HepG2 (cell line): ENCODE measurements around the gene MAP7D3. TPM values are rescaled to one million over a fixed set of nuclear protein-coding genes. Genes with fewer than 3 reads are reported as not detected.
A peak's percentile ranks its signal among the peaks of the same experiment; 100 is the strongest.

Experiments
- ATAC-seq: fragments of 200-7000 bp; cut with Tn5 transposase; 3 replicates; pipeline ENCODE4 v1.9.1; 2020; ENCODE audit warnings: mild to moderate bottlenecking, moderate library complexity
- BruUV-seq: library from RNA; stranded (reverse); fragments of 400-500 nt; replicated peaks from 2 replicates; lab custom pipeline; 2021; lab: Mats Ljungman, UMichigan
- CTCF ChIA-PET: fragments of 300-600 bp; formaldehyde crosslinking; extraction: SDS; loops from one replicate; lab custom pipeline; 2021; ENCODE audit warnings: low total read pairs, inconsistent platforms, low intra/inter-chr PET ratio; lab: Yijun Ruan, JAX
- POLR2A ChIA-PET: fragments of 350-600 bp; sonication (Branson Sonifier 250); formaldehyde crosslinking; loops from one replicate; lab custom pipeline; 2020; ENCODE audit warnings: antibody characterized with exemption, inconsistent platforms; lab: Yijun Ruan, JAX
- DNase-seq: peaks from one replicate; pipeline ENCODE4 v3.0.0-alpha.2; 2015; ENCODE audit warnings: low spot score
- FAIRE-seq: peaks from 3 replicates; lab custom pipeline; 2011; peaks lifted over from hg19 to GRCh38; lab: Jason Lieb, UNC
- H2AFZ ChIP-seq: one replicate; pipeline ENCODE4 v1.6.1; 2011; ENCODE audit warnings: low read length, inconsistent platforms
- H3K27ac ChIP-seq: fragments of 300-600 bp; 3 replicates; pipeline ENCODE4 v1.8.0; 2011; ENCODE audit warnings: mixed run types, mild to moderate bottlenecking, mixed read lengths, low read length, inconsistent platforms; ENCODE audit not compliant: insufficient read depth; ENCODE audit errors: extremely low read length
- H3K27me3 ChIP-seq, 2 experiments: fragments of 200-600 bp in 1 of 2; 2 replicates in 1 of 2; 3 replicates in 1 of 2; pipeline versions ENCODE4 v1.6.0 to v1.8.0; 2011; ENCODE audit warnings: low read length in 2 of 2, mild to moderate bottlenecking in 2 of 2, moderate library complexity in 2 of 2, inconsistent platforms in 1 of 2; ENCODE audit not compliant: insufficient read depth in 2 of 2, control insufficient read depth in 1 of 2
- H3K36me3 ChIP-seq, 2 experiments: fragments of 200-600 bp in 1 of 2; replicated peaks in 1 of 2; 2 replicates in 1 of 2; 3 replicates in 1 of 2; pipeline versions ENCODE4 v1.5.1 to v1.8.0; 2011; ENCODE audit warnings: low read length in 2 of 2, inconsistent platforms in 1 of 2; ENCODE audit not compliant: insufficient read depth in 2 of 2, control insufficient read depth in 1 of 2
- H3K4me1 ChIP-seq: 2 replicates; pipeline ENCODE4 v1.5.1; 2012; ENCODE audit warnings: low read length, inconsistent platforms; ENCODE audit not compliant: insufficient read depth
- H3K4me2 ChIP-seq: 2 replicates; pipeline ENCODE4 v1.6.0; 2011; ENCODE audit warnings: low read depth, low read length, inconsistent platforms
- H3K4me3 ChIP-seq, 3 experiments: fragments of 200-600 bp in 1 of 3; sonication (generic), shearing (Covaris generic) in 1 of 3; replicated peaks in 1 of 3; 2 replicates each; pipeline ENCODE4 v1.5.1; 2011 to 2016; ENCODE audit warnings: low read length in 3 of 3, inconsistent platforms in 2 of 3, low read depth in 2 of 3, mild to moderate bottlenecking in 2 of 3, control low read depth in 1 of 3, mixed read lengths in 1 of 3; ENCODE audit not compliant: insufficient read depth in 1 of 3
- H3K79me2 ChIP-seq: one replicate; pipeline ENCODE4 v1.6.1; 2011; ENCODE audit warnings: low read length, inconsistent platforms; ENCODE audit not compliant: insufficient read depth
- H3K9ac ChIP-seq: 2 replicates; pipeline ENCODE4 v1.6.0; 2011; ENCODE audit warnings: mild to moderate bottlenecking, low read depth, low read length, inconsistent platforms; ENCODE audit not compliant: insufficient read depth
- H3K9me3 ChIP-seq: 2 replicates; pipeline ENCODE4 v1.5.1; 2012; ENCODE audit warnings: mild to moderate bottlenecking, low read length
- H4K20me1 ChIP-seq: 2 replicates; pipeline ENCODE4 v1.6.0; 2011; ENCODE audit warnings: inconsistent platforms, mild to moderate bottlenecking, low read length, moderate library complexity; ENCODE audit not compliant: insufficient read depth
- ARNTL ChIP-seq: sonication (generic); formaldehyde crosslinking; IDR thresholded peaks from 2 replicates; pipeline ENCODE4 v1.4.0; 2020; ENCODE audit warnings: mild to moderate bottlenecking, missing genetic modification reagents
- SRSF9 ChIP-seq: fragments of 200-400 bp; formaldehyde crosslinking; IDR thresholded peaks from 2 replicates; pipeline ENCODE4 v1.6.1; 2018; ENCODE audit warnings: borderline replicate concordance, mild to moderate bottlenecking, low read depth, low read length; ENCODE audit not compliant: insufficient read depth, poor library complexity, severe bottlenecking
- STAG1 ChIP-seq: sonication (generic); formaldehyde crosslinking; IDR thresholded peaks from 2 replicates; pipeline ENCODE4 v1.4.0; 2020; ENCODE audit warnings: missing genetic modification reagents
- TMF1 ChIP-seq: sonication (generic); formaldehyde crosslinking; IDR thresholded peaks from 2 replicates; pipeline ENCODE4 v1.8.1; 2022; ENCODE audit warnings: low read depth, missing genetic modification reagents
- ZBTB21 ChIP-seq: sonication (generic); formaldehyde crosslinking; IDR thresholded peaks from 2 replicates; pipeline ENCODE4 v1.4.0; 2020; ENCODE audit warnings: missing genetic modification reagents
- ZNF878 ChIP-seq: sonication (generic); formaldehyde crosslinking; IDR thresholded peaks from 2 replicates; pipeline ENCODE4 v1.8.1; 2023; ENCODE audit warnings: mild to moderate bottlenecking, missing genetic modification reagents, moderate library complexity
- WGBS: methylation state at CpG from one replicate; pipeline ENCODE4 v1.1.6; 2017; ENCODE audit warnings: low lambda C conversion rate; 5-methylcytosine and 5-hydroxymethylcytosine counted together
- in situ Hi-C: cut with HindIII; loops from 2 replicates; pipeline ENCODE4 v1.10.0; 2017; ENCODE audit warnings: low pct_unique_long_range_greater_than_20kb; ENCODE audit not compliant: extremely low pct_ligation_motif_present
- intact Hi-C: fragments of 100-400 bp; cut with micrococcal nuclease; formaldehyde crosslinking; loops from one replicate; pipeline ENCODE4 v1.10.0; 2022; ENCODE audit not compliant: unreplicated experiment
- polyA plus RNA-seq, 8 experiments: library from polyadenylated mRNA; depleted of rRNA in 3 of 8; stranded (reverse) in 7 of 8; unstranded in 1 of 8; fragments of >200 nt; fragmentation: Illumina TruSeq in 4 of 8; extraction: Trizol in 4 of 8; gene quantifications; 2 replicates each; pipeline versions ENCODE4 v1.2.1 to v1.2.3, GENCODE V29; 2011 to 2016; ENCODE audit warnings: low read depth in 4 of 8, missing spikeins in 1 of 8, mixed read lengths in 1 of 8; ENCODE audit not compliant: insufficient read depth in 1 of 8
- total RNA-seq, 5 experiments: library from RNA; depleted of rRNA; stranded (reverse); fragments of >200 nt; fragmentation: Illumina TruSeq; extraction: Trizol; gene quantifications; 2 replicates each; pipeline ENCODE4 v1.2.3, GENCODE V29; 2016; ENCODE audit warnings: low read depth in 1 of 5
- TF ChIP-seq, protein P1 (sequence below): sonication (generic); formaldehyde crosslinking; IDR thresholded peaks from 2 replicates; pipeline ENCODE4 v1.4.0; 2020; ENCODE audit warnings: missing genetic modification reagents, borderline replicate concordance
- TF ChIP-seq, protein P2 (sequence below): sonication (generic); formaldehyde crosslinking; IDR thresholded peaks from 2 replicates; pipeline ENCODE4 v1.5.0; 2020; ENCODE audit warnings: mild to moderate bottlenecking, missing genetic modification reagents, moderate library complexity

MAP7D3 gene
- total and polyA plus RNA-seq, 2 of the 13 experiments (the other 11 are each of a cell fraction or from before 2014, with no cell fraction given): not detected

DNA sequence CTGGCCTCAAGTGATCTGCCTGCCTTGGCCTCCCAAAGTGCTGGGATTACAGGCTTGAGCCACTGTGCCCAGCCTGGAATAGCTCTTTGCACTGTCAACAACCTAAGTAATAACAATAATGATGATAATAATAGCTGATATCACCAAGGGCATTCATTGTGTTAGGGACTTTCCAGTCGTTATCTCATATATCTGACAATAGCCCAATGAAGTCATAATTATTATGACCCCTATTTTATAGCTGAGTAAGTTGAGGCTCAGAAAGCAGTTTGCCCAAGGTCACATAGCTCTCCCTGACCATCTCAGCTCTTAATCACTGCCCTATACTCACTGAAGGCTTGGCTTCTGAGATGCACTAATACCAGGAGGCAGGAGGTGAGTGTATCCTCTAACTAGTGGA lies 18.7 kb upstream of the MAP7D3 start:
- no peak overlapping the region for H3K9ac ChIP-seq
- no peak overlapping the region for H3K27ac ChIP-seq
- BruUV-seq: no TSS peak
- H3K36me3 ChIP-seq: no peaks in the 10 kb centered on the region
- no peaks in the 10 kb centered on the region for H3K27me3 ChIP-seq
- H2AFZ ChIP-seq: no peak overlapping the region
- DNase-seq: no peak
- H3K4me3 ChIP-seq: no peak overlapping the region
- in situ Hi-C loops: no loop called here
- TF ChIP-seq ARNTL (no peak), SRSF9 (no peak), TMF1 (CRISPR knock-in tag) (no peak)
- TF ChIP-seq, protein P1, sequence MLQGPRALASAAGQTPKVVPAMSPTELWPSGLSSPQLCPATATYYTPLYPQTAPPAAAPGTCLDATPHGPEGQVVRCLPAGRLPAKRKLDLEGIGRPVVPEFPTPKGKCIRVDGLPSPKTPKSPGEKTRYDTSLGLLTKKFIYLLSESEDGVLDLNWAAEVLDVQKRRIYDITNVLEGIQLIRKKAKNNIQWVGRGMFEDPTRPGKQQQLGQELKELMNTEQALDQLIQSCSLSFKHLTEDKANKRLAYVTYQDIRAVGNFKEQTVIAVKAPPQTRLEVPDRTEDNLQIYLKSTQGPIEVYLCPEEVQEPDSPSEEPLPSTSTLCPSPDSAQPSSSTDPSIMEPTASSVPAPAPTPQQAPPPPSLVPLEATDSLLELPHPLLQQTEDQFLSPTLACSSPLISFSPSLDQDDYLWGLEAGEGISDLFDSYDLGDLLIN: no peak
- FAIRE-seq: no peak
- H4K20me1 ChIP-seq: no peaks in the 10 kb centered on the region
- ATAC-seq: no peak
- no peaks in the 10 kb centered on the region for H3K9me3 ChIP-seq
- intact Hi-C loops: loop anchor here (5.0 kb wide), 1 partner anchor 243 kb away; no protein-coding TSS in a partner anchor
- CTCF ChIA-PET: no interaction called here
- H3K4me1 ChIP-seq: no peaks in the 10 kb centered on the region
- no peak overlapping the region for H3K4me2 ChIP-seq
- WGBS: no CpG with 5 or more reads among the region's 1 CpG
- no peaks in the 10 kb centered on the region for H3K79me2 ChIP-seq
- POLR2A ChIA-PET: no interaction called here

DNA sequence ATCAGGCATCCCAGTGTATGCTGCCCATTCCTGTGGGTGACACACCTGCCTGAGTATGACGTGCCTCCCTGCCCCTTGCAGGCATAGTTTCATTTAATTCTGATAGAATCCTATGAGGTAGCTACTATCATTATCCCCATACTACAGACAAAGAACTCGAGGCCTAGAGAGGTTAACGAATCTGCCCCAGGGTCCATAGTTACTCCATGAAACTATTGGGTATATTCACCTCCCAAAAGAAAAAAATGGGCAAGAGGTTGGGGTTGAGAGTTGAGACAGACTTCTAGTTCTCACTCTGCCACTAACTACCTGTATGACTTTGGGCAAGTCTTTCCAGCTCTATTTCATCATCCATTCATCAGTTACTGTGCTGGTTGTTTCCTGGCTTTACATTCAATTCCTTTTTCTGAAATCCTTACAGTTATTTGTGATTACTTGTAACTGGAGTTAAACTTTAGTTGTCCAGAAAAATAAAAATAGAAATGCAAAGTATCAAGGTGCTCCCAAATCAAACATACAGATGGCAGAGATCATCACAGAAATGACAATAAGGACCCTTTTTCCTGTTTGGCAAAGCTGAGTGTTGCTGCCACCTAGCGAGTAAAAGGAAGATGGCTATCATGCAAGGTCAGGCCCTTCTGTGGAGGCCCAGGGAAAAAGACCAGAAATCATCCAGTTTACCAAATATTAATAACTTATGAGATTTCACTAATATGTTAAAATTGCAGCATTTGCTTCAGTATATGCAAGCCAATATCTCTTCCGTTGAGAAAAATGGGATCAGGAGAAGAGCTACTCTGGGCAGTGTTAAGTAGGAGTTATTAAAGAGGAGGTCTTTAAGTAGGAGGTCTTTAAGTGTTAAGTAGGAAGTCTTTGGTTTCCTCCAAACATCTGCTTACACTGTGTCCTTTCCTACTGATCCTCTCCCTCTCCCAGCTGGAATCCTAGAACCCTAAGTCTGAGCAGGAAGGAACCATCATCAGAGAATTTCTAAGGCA lies 17.1 kb upstream of the MAP7D3 start:
- peak; percentile 44; the same call in 2 of the 3 replicates for ATAC-seq
- no peak overlapping the region for H3K4me2 ChIP-seq
- H3K79me2 ChIP-seq: no peaks in the 10 kb centered on the region
- POLR2A ChIA-PET: no interaction called here
- H3K36me3 ChIP-seq: no peaks in the 10 kb centered on the region
- no peak overlapping the region for H2AFZ ChIP-seq
- WGBS: 0% methylated on average over 4 of the region's 5 CpGs
- no peak overlapping the region for H3K27ac ChIP-seq
- intact Hi-C loops: loop anchor here (5.0 kb wide), 1 partner anchor 241 kb away; no protein-coding TSS in a partner anchor
- no peak overlapping the region for H3K4me3 ChIP-seq
- no peak for TF ChIP-seq ZNF878 (CRISPR knock-in tag)
- peak; percentile 43 for TF ChIP-seq STAG1 (CRISPR knock-in tag)
- no peak for TF ChIP-seq ZBTB21 (CRISPR knock-in tag)
- TF ChIP-seq, protein P2, sequence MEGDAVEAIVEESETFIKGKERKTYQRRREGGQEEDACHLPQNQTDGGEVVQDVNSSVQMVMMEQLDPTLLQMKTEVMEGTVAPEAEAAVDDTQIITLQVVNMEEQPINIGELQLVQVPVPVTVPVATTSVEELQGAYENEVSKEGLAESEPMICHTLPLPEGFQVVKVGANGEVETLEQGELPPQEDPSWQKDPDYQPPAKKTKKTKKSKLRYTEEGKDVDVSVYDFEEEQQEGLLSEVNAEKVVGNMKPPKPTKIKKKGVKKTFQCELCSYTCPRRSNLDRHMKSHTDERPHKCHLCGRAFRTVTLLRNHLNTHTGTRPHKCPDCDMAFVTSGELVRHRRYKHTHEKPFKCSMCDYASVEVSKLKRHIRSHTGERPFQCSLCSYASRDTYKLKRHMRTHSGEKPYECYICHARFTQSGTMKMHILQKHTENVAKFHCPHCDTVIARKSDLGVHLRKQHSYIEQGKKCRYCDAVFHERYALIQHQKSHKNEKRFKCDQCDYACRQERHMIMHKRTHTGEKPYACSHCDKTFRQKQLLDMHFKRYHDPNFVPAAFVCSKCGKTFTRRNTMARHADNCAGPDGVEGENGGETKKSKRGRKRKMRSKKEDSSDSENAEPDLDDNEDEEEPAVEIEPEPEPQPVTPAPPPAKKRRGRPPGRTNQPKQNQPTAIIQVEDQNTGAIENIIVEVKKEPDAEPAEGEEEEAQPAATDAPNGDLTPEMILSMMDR (CRISPR knock-in tag): peak; percentile 59
- DNase-seq: peak; percentile 4
- CTCF ChIA-PET: no interaction called here
- in situ Hi-C loops: no loop called here
- H3K27me3 ChIP-seq: no peaks in the 10 kb centered on the region
- BruUV-seq: no TSS peak
- no peak for FAIRE-seq
- H3K9ac ChIP-seq: no peak overlapping the region
- H4K20me1 ChIP-seq: no peaks in the 10 kb centered on the region
- H3K4me1 ChIP-seq: no peaks in the 10 kb centered on the region
- no peaks in the 10 kb centered on the region for H3K9me3 ChIP-seq
